Measurements from ENCODE around the gene TNFAIP8.

Gene TNFAIP8

GRCh38 chr5:119373449-119373858 lies 17.6 kb downstream of the TNFAIP8 start:
- no peak for DNase-seq

- DNase-seq, result no peak
Observed at GRCh38 chr5:119374901-119375300, 19.1 kb downstream of the TNFAIP8 start.

- no peak for DNase-seq
Observed at GRCh38 chr5:119377066-119377465, 21.2 kb downstream of the TNFAIP8 start.

- no peak for DNase-seq
Observed at GRCh38 chr5:119378075-119378700, 22.4 kb downstream of the TNFAIP8 start.

GRCh38 chr5:119379096-119379495 lies 23.3 kb downstream of the TNFAIP8 start:
- no peak for DNase-seq

GRCh38 chr5:119379942-119380547 lies 24.2 kb downstream of the TNFAIP8 start:
- no peak for DNase-seq

- DNase-seq, result no peak
Observed at GRCh38 chr5:119382169-119382568, 26.4 kb downstream of the TNFAIP8 start.

GRCh38 chr5:119383008-119383407 lies 27.2 kb downstream of the TNFAIP8 start:
- no peak for DNase-seq

- DNase-seq, result no peak
Observed at GRCh38 chr5:119385136-119385535, 29.3 kb downstream of the TNFAIP8 start.

- DNase-seq, result no peak
Observed at GRCh38 chr5:119385536-119386128, 29.8 kb downstream of the TNFAIP8 start.

GRCh38 chr5:119386596-119387344 lies 31.0 kb downstream of the TNFAIP8 start:
- DNase-seq, result no peak

- no peak for DNase-seq
Observed at GRCh38 chr5:119387945-119388618, 32.3 kb downstream of the TNFAIP8 start.

- no peak for DNase-seq
Observed at GRCh38 chr5:119388619-119389190, 32.9 kb downstream of the TNFAIP8 start.

- DNase-seq, result no peak
Observed at GRCh38 chr5:119389288-119390030, 33.6 kb downstream of the TNFAIP8 start.

GRCh38 chr5:119390404-119390803 lies 34.6 kb downstream of the TNFAIP8 start:
- DNase-seq, result no peak

GRCh38 chr5:119393201-119393691 lies 37.4 kb downstream of the TNFAIP8 start:
- no peak for DNase-seq

GRCh38 chr5:119393746-119394145 lies 37.9 kb downstream of the TNFAIP8 start:
- no peak for DNase-seq

GRCh38 chr5:119395080-119395836 lies 39.4 kb downstream of the TNFAIP8 start:
- no peak for DNase-seq

- no peak for DNase-seq
Observed at GRCh38 chr5:119396030-119396664, 40.3 kb downstream of the TNFAIP8 start.
